ENCODE measurements around the gene CEMP1.

Gene CEMP1

DNA sequence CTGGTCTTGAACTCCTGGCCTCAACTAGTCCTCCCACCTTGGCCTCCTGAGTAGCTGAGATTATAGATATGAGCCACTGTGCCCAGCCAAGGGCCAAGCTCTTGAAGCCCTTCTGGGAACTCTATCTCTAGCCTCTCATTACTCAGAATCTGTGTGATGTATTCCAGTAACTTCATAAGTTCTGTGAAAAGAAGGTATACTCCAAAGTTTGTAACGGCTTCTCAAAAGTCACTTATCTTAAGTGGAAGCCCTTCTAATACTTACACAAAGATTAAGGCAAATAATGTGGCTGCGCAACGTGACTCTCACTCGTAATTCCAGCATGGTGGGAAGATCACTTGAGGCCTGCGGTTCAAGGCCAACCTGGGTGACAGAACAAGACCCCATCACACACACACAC lies 36.6 kb downstream of the CEMP1 start:
- H3K36me3 ChIP-seq (replicated peaks; ENCODE audit: low read depth, low read length) = no peaks in the 10 kb centered on the region
- H3K4me2 ChIP-seq (ENCODE audit: low read length) = no peak overlapping the region
- H3K4me3 ChIP-seq (ENCODE audit: low read length) = no peak overlapping the region
- no peak overlapping the region for H2AFZ ChIP-seq (ENCODE audit: low read depth, low read length)
- no peaks in the 10 kb centered on the region for H3K9me3 ChIP-seq (ENCODE audit: insufficient read depth, low read length)
- H3K27ac ChIP-seq (ENCODE audit: low read length) = no peak overlapping the region
- H3K79me2 ChIP-seq (ENCODE audit: low read length) = no peaks in the 10 kb centered on the region
- no peaks in the 10 kb centered on the region for H3K27me3 ChIP-seq (ENCODE audit: low read depth, low read length)
- H3K9ac ChIP-seq (ENCODE audit: low read length) = no peak overlapping the region
- no peaks in the 10 kb centered on the region for H4K20me1 ChIP-seq (ENCODE audit: insufficient read depth, low read length)
- no peaks in the 10 kb centered on the region for H3K4me1 ChIP-seq (ENCODE audit: low read length)
- TF ChIP-seq EZH2phosphoT487 (IDR thresholded peaks at IDR 0.05; ENCODE audit: low read depth) = no peak
- TF ChIP-seq, protein P1, sequence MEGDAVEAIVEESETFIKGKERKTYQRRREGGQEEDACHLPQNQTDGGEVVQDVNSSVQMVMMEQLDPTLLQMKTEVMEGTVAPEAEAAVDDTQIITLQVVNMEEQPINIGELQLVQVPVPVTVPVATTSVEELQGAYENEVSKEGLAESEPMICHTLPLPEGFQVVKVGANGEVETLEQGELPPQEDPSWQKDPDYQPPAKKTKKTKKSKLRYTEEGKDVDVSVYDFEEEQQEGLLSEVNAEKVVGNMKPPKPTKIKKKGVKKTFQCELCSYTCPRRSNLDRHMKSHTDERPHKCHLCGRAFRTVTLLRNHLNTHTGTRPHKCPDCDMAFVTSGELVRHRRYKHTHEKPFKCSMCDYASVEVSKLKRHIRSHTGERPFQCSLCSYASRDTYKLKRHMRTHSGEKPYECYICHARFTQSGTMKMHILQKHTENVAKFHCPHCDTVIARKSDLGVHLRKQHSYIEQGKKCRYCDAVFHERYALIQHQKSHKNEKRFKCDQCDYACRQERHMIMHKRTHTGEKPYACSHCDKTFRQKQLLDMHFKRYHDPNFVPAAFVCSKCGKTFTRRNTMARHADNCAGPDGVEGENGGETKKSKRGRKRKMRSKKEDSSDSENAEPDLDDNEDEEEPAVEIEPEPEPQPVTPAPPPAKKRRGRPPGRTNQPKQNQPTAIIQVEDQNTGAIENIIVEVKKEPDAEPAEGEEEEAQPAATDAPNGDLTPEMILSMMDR (IDR thresholded peaks at IDR 0.05; ENCODE audit: low read depth, low read length) = no peak

DNA sequence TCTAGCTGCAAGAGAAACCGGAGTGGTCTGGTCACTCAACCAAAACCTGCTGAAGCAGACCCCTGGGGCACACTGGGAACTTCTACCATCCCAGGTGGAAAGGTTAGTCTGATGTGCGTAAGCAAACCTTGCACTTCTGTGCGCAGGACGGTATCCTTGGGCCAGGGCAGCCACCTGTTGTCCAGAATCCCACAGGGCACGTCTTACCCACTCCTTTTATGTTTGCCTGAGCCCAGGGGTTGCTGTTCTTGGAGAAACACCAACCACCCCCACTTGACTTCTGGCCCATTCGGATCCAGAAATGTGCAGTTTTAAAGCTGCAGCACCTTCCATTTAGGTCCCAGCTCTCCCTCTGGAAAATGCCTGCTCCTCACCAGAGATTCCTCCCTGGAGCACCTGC lies 37.6 kb downstream of the CEMP1 start:
- Histone ChIP-seq H3K27me3 (ENCODE audit: low read depth, low read length) (no peaks in the 10 kb centered on the region), H3K4me1 (ENCODE audit: low read length) (no peaks in the 10 kb centered on the region), H3K9ac (ENCODE audit: low read length) (no peak overlapping the region), H3K4me2 (ENCODE audit: low read length) (no peak overlapping the region), H3K27ac (ENCODE audit: low read length) (no peak overlapping the region), H4K20me1 (ENCODE audit: insufficient read depth, low read length) (no peaks in the 10 kb centered on the region), H3K79me2 (ENCODE audit: low read length) (no peaks in the 10 kb centered on the region), H3K4me3 (ENCODE audit: low read length) (no peak overlapping the region), H3K9me3 (ENCODE audit: insufficient read depth, low read length) (no peaks in the 10 kb centered on the region), H3K36me3 (replicated peaks; ENCODE audit: low read depth, low read length) (no peaks in the 10 kb centered on the region), H2AFZ (ENCODE audit: low read depth, low read length) (no peak overlapping the region)
- TF ChIP-seq EZH2phosphoT487 (IDR thresholded peaks at IDR 0.05; ENCODE audit: low read depth) = no peak
- TF ChIP-seq, protein P1 (IDR thresholded peaks at IDR 0.05; ENCODE audit: low read depth, low read length) = no peak

GRCh38 chr16:2492292-2492691 lies 38.9 kb downstream of the CEMP1 start:
- TF ChIP-seq, protein P1 (IDR thresholded peaks at IDR 0.05; ENCODE audit: low read depth, low read length) = no peak
- TF ChIP-seq EZH2phosphoT487 (IDR thresholded peaks at IDR 0.05; ENCODE audit: low read depth) = no peak
- Histone ChIP-seq H3K27me3 (ENCODE audit: low read depth, low read length) (no peaks in the 10 kb centered on the region), H2AFZ (ENCODE audit: low read depth, low read length) (no peak overlapping the region), H3K36me3 (replicated peaks; ENCODE audit: low read depth, low read length) (no peaks in the 10 kb centered on the region), H3K27ac (ENCODE audit: low read length) (no peak overlapping the region), H3K9ac (ENCODE audit: low read length) (no peak overlapping the region), H3K79me2 (ENCODE audit: low read length) (0 out of 2 replicates have a peak, but pooled peaks cover 5% of the 10 kb centered on the region), H3K9me3 (ENCODE audit: insufficient read depth, low read length) (no peaks in the 10 kb centered on the region), H3K4me1 (ENCODE audit: low read length) (peaks cover 11% of the 10 kb centered on the region), H4K20me1 (ENCODE audit: insufficient read depth, low read length) (no peaks in the 10 kb centered on the region), H3K4me3 (ENCODE audit: low read length) (no peak overlapping the region), H3K4me2 (ENCODE audit: low read length) (no peak overlapping the region)

- H3K4me1 ChIP-seq (ENCODE audit: low read length) = peaks cover 20% of the 10 kb centered on the region
- H3K27ac ChIP-seq (ENCODE audit: low read length) = no peak overlapping the region
- no peak overlapping the region for H3K4me3 ChIP-seq (ENCODE audit: low read length)
- no peaks in the 10 kb centered on the region for H3K36me3 ChIP-seq (replicated peaks; ENCODE audit: low read depth, low read length)
- no peak overlapping the region for H3K4me2 ChIP-seq (ENCODE audit: low read length)
- H4K20me1 ChIP-seq (ENCODE audit: insufficient read depth, low read length) = no peaks in the 10 kb centered on the region
- H3K79me2 ChIP-seq (ENCODE audit: low read length) = 0 out of 2 replicates have a peak, but pooled peaks cover 5% of the 10 kb centered on the region
- TF ChIP-seq, protein P1 (IDR thresholded peaks at IDR 0.05; ENCODE audit: low read depth, low read length) = no peak
- TF ChIP-seq EZH2phosphoT487 (IDR thresholded peaks at IDR 0.05; ENCODE audit: low read depth) = no peak
- no peak overlapping the region for H3K9ac ChIP-seq (ENCODE audit: low read length)
- no peak overlapping the region for H2AFZ ChIP-seq (ENCODE audit: low read depth, low read length)
- no peaks in the 10 kb centered on the region for H3K9me3 ChIP-seq (ENCODE audit: insufficient read depth, low read length)
- H3K27me3 ChIP-seq (ENCODE audit: low read depth, low read length) = no peaks in the 10 kb centered on the region
Measured at GRCh38 chr16:2490190-2491105, 40.8 kb downstream of the CEMP1 start.
